Prostate gland (tissue), 1 donor: Measurements from ENCODE around the gene CD47.

ENCODE experiments used
- POLR2A ChIP-seq: fragments of 450-650 bp; IDR thresholded peaks from one replicate; pipeline ENCODE4 v1.6.1; 2016; ENCODE audit warnings: antibody characterized with exemption, mild to moderate bottlenecking
- POLR2AphosphoS5 ChIP-seq: sonication (generic); formaldehyde crosslinking; IDR thresholded peaks from one replicate; pipeline ENCODE4 v1.6.1; 2017; ENCODE audit warnings: antibody characterized with exemption

DNA sequence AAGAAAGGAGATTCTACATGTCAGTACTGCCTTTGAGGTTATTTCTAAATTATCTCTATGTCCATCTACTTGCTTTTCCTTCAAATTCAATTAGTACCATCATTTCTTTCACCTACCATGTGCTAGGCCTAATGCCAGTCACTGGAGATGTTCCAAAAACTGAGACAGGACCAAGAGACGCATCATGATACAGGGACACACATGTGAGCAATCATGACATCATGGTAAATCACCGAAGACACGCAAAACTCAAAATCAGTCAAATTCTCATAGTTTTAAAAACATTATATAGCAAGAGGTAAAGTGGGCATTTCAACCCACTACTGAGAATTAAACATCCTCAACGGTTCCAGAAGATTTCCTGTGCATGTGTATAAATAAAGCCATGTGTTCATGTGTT, 95.0 kb downstream of the CD47 start:
- TF ChIP-seq POLR2A (no peak), POLR2AphosphoS5 (no peak)
